ENCODE measurements around the gene FAIM2. TPM values are rescaled to one million over a fixed set of nuclear protein-coding genes. Genes with fewer than 3 reads are reported as not detected.

Gene FAIM2
- total RNA-seq, 2 donors from 2014 or later = 1.0 to 4.9 TPM

DNA sequence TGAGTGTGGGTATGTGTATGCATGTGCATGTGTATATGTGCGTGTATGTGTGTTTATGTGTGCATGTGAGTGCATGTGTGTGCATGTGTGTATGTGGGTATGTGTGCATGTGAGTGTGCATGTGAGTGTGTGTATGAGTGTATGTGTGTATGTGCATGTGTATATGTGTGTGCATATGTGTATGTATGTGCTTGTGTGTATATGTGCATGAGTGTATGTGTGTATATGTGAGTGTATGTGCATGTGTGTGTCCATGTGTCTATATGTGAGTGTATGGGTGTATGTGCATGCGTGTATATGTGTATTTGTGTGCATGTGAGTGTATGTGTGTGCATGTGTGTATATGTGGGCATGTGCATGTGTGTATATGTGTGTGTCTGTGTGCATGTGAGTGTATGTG is 25.7 kb downstream of the FAIM2 start:
- no peak for TF ChIP-seq POLR2A (IDR thresholded peaks at IDR 0.05)
- TF ChIP-seq, protein P1, sequence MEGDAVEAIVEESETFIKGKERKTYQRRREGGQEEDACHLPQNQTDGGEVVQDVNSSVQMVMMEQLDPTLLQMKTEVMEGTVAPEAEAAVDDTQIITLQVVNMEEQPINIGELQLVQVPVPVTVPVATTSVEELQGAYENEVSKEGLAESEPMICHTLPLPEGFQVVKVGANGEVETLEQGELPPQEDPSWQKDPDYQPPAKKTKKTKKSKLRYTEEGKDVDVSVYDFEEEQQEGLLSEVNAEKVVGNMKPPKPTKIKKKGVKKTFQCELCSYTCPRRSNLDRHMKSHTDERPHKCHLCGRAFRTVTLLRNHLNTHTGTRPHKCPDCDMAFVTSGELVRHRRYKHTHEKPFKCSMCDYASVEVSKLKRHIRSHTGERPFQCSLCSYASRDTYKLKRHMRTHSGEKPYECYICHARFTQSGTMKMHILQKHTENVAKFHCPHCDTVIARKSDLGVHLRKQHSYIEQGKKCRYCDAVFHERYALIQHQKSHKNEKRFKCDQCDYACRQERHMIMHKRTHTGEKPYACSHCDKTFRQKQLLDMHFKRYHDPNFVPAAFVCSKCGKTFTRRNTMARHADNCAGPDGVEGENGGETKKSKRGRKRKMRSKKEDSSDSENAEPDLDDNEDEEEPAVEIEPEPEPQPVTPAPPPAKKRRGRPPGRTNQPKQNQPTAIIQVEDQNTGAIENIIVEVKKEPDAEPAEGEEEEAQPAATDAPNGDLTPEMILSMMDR (IDR thresholded peaks at IDR 0.05) = no peak
- DNase-seq (no peak), ATAC-seq (no peak)
- Histone ChIP-seq H3K27me3 (no peaks in the 10 kb centered on the region), H3K4me3 (no peak overlapping the region), H3K27ac (no peak overlapping the region), H3K36me3 (replicated peaks in 1 of 2; ENCODE audit: insufficient read depth in 1 of 2, low read depth in 2 of 2) (no peaks in the 10 kb centered on the region), H3K4me1 (no peaks in the 10 kb centered on the region), H3K9me3 (no peaks in the 10 kb centered on the region)
- WGBS, 2 donors = 48 to 88% methylated on average over 2 of the region's 2 CpGs
- intact Hi-C loops (cut with DNase I) = no loop called here

DNA sequence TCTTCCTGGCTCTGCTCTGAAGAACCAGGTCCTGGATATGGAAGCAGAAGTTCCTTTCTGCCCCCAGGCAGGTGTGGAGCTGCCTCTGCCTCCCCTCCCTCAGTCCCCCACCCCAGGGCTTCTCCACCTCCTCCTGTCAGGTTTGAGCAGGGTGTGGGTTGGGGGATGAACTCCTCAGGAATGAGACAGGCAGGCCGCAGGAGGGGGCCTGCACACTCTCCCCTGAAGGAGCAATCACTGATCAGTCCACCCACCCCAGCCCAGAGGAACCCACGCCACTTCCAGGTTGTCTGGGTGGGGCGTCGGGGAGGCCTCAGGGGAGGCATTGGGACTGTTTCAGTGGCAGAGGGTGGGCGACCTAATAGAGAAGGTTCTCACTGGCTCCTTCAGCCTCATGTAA is 26.6 kb downstream of the FAIM2 start:
- no peaks in the 10 kb centered on the region for H3K9me3 ChIP-seq
- ATAC-seq (no peak), DNase-seq (no peak)
- no peak for TF ChIP-seq POLR2A (IDR thresholded peaks at IDR 0.05)
- TF ChIP-seq, protein P1 (IDR thresholded peaks at IDR 0.05) = no peak
- 63 to 77% methylated on average over 4 to 5 of the region's 5 CpGs for WGBS, 2 donors
- no peak overlapping the region for H3K27ac ChIP-seq
- H3K4me1 ChIP-seq = no peaks in the 10 kb centered on the region
- intact Hi-C loops (cut with DNase I) = no loop called here
- H3K27me3 ChIP-seq = no peaks in the 10 kb centered on the region
- no peak overlapping the region for H3K4me3 ChIP-seq
- no peaks in the 10 kb centered on the region for H3K36me3 ChIP-seq (replicated peaks in 1 of 2; ENCODE audit: insufficient read depth in 1 of 2, low read depth in 2 of 2)

DNA sequence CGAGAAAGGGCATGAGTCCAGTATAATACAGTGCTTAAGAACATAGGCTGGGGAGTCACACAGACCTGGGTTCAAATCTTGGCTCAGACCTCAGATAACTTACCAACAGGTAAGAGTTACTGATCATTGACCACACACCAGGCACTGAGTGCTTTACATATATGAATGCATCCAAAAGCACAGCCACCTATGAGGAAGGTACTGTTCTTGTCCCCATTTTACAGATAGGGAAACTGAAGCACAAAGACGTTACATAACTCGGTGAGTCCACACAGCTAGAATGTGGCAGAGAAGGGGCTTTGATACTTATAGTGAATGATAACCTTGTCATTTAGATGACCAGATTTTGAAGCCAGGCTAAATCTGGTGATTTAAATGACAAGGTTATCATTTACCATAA is 27.6 kb downstream of the FAIM2 start:
- Histone ChIP-seq H3K9me3 (no peaks in the 10 kb centered on the region), H3K36me3 (replicated peaks in 1 of 2; ENCODE audit: insufficient read depth in 1 of 2, low read depth in 2 of 2) (no peaks in the 10 kb centered on the region), H3K27ac (no peak overlapping the region), H3K4me3 (no peak overlapping the region), H3K4me1 (no peaks in the 10 kb centered on the region), H3K27me3 (no peaks in the 10 kb centered on the region)
- intact Hi-C loops (cut with DNase I) = no loop called here
- WGBS, 2 donors = 89 to 90% methylated on average over 3 of the region's 3 CpGs
- ATAC-seq (no peak), DNase-seq (no peak)
- TF ChIP-seq, protein P1 (IDR thresholded peaks at IDR 0.05) = no peak
- no peak for TF ChIP-seq POLR2A (IDR thresholded peaks at IDR 0.05)

DNA sequence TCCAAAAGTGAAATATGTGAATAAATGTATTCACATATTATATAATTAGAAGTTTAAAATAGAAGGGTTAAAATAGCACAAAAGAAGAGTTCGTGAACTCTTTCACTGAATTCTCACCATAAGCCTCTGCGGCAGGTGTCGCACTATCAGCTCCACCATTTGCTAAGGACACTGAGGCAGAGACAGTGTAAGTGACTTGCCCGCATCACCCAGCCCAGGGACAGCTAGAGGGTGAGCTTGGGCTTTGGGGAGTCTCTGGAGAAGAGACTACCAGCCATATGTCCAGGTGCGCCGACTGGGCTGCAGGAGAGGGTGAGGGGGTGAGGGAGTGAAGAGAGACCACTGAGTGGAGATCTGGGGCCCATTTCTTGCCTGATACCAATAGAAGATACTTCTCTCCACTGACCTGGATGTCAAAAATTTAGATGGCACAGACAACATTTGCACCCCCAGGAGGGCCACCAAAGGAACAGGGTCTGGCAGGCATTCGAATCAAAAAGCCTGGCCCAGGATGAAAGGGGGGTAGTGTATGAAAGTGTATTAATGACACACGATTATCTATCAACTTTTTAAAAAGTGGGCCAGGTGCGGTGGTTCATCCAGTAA is 28.5 kb downstream of the FAIM2 start:
- Histone ChIP-seq H3K27me3 (no peaks in the 10 kb centered on the region), H3K27ac (no peak overlapping the region), H3K4me3 (no peak overlapping the region), H3K9me3 (no peaks in the 10 kb centered on the region), H3K4me1 (no peaks in the 10 kb centered on the region), H3K36me3 (replicated peaks in 1 of 2; ENCODE audit: insufficient read depth in 1 of 2, low read depth in 2 of 2) (no peaks in the 10 kb centered on the region)
- intact Hi-C loops (cut with DNase I) = no loop called here
- no peak for TF ChIP-seq POLR2A (IDR thresholded peaks at IDR 0.05)
- TF ChIP-seq, protein P1 (IDR thresholded peaks at IDR 0.05) = no peak
- DNase-seq (no peak), ATAC-seq (no peak)
- WGBS, 2 donors = 83 to 88% methylated on average over 9 of the region's 9 CpGs
